PC-9 (cell line): ENCODE results near the gene DPP7. TPM values are rescaled to one million over a fixed set of nuclear protein-coding genes. Genes with fewer than 3 reads are reported as not detected.

Source experiments
- BruUV-seq: library from RNA; stranded (reverse); fragments of 400-500 nt; replicated peaks from 2 replicates; lab custom pipeline; 2021; lab: Mats Ljungman, UMichigan
- CTCF ChIA-PET: fragments of 300-600 bp; sonication (Branson Sonifier 250); formaldehyde crosslinking; loops from one replicate; lab custom pipeline; 2022; ENCODE audit warnings: antibody characterized with exemption; lab: Charles Lee
- POLR2A ChIA-PET: fragments of 300-600 bp; sonication (Branson Sonifier 250); formaldehyde crosslinking; loops from one replicate; lab custom pipeline; 2022; ENCODE audit warnings: antibody characterized with exemption; ENCODE audit not compliant: unreplicated experiment; lab: Charles Lee
- DNase-seq, 2 experiments: peaks; one replicate each; pipeline versions ENCODE4 v3.0.0 to v3.0.0-alpha.2; 2015 to 2022; ENCODE audit warnings: mixed read lengths in 1 of 2
- H2AFZ ChIP-seq: fragments of 200-600 bp; sonication (generic); 2 replicates; pipeline ENCODE4 v1.8.1; 2017; ENCODE audit warnings: antibody characterized with exemption
- H3F3A ChIP-seq: fragments of 200-600 bp; sonication (generic); 2 replicates; pipeline ENCODE4 v1.8.1; 2017; ENCODE audit warnings: antibody characterized with exemption, mild to moderate bottlenecking, low read depth; ENCODE audit not compliant: insufficient read depth
- H3K27ac ChIP-seq: fragments of 200-600 bp; sonication (generic); 2 replicates; pipeline ENCODE4 v1.6.1; 2016; ENCODE audit warnings: mixed run types
- H3K27me3 ChIP-seq: fragments of 200-600 bp; sonication (generic); 2 replicates; pipeline ENCODE4 v1.6.1; 2016; ENCODE audit warnings: low read depth, mixed run types; ENCODE audit not compliant: insufficient read depth
- H3K36me3 ChIP-seq: fragments of 200-600 bp; sonication (generic); 2 replicates; pipeline ENCODE4 v1.6.1; 2016; ENCODE audit warnings: low read depth, mixed run types
- H3K4me1 ChIP-seq: fragments of 200-600 bp; sonication (generic); replicated peaks from 2 replicates; pipeline ENCODE4 v1.6.1; 2016; ENCODE audit warnings: mixed run types; ENCODE audit not compliant: insufficient read depth
- H3K4me2 ChIP-seq: fragments of 200-600 bp; sonication (generic); 2 replicates; pipeline ENCODE4 v1.6.1; 2017; ENCODE audit warnings: mixed run types
- H3K4me3 ChIP-seq: fragments of 200-600 bp; sonication (generic); 2 replicates; pipeline ENCODE4 v1.6.1; 2016; ENCODE audit warnings: mixed run types
- H3K79me2 ChIP-seq: fragments of 200-600 bp; sonication (generic); 2 replicates; pipeline ENCODE4 v1.6.1; 2017; ENCODE audit warnings: low read depth, mixed run types
- H3K9me2 ChIP-seq: fragments of 200-600 bp; sonication (generic); 2 replicates; pipeline ENCODE4 v1.8.1; 2017; ENCODE audit warnings: mild to moderate bottlenecking; ENCODE audit not compliant: insufficient read depth
- H3K9me3 ChIP-seq: fragments of 200-600 bp; sonication (generic); 2 replicates; pipeline ENCODE4 v1.8.1; 2016; ENCODE audit warnings: low read depth; ENCODE audit not compliant: insufficient read depth
- H4K20me1 ChIP-seq: fragments of 200-600 bp; sonication (generic); 2 replicates; pipeline ENCODE4 v1.8.1; 2017; ENCODE audit not compliant: insufficient read depth
- EZH2 ChIP-seq: fragments of 200-600 bp; sonication (generic); IDR thresholded peaks from 2 replicates; pipeline ENCODE4 v1.8.0; 2017; ENCODE audit warnings: antibody characterized with exemption, low read depth
- intact Hi-C: fragments of 100-400 bp; cut with micrococcal nuclease; formaldehyde crosslinking; loops from one replicate; pipeline ENCODE4 v1.10.0; 2022; ENCODE audit not compliant: unreplicated experiment
- total RNA-seq: library from RNA; stranded (reverse); gene quantifications from 2 replicates; pipeline ENCODE4 v1.2.3, GENCODE V29; 2021
- TF ChIP-seq, protein P1 (sequence below): fragments of 200-600 bp; sonication (generic); conservative IDR thresholded peaks from 2 replicates; pipeline ENCODE4 v1.6.1; 2017; ENCODE audit warnings: mixed run types, antibody characterized with exemption, mild to moderate bottlenecking, moderate library complexity

DPP7 gene
- total RNA-seq, 1 experiment from 2014 or later: 104 TPM

DNA sequence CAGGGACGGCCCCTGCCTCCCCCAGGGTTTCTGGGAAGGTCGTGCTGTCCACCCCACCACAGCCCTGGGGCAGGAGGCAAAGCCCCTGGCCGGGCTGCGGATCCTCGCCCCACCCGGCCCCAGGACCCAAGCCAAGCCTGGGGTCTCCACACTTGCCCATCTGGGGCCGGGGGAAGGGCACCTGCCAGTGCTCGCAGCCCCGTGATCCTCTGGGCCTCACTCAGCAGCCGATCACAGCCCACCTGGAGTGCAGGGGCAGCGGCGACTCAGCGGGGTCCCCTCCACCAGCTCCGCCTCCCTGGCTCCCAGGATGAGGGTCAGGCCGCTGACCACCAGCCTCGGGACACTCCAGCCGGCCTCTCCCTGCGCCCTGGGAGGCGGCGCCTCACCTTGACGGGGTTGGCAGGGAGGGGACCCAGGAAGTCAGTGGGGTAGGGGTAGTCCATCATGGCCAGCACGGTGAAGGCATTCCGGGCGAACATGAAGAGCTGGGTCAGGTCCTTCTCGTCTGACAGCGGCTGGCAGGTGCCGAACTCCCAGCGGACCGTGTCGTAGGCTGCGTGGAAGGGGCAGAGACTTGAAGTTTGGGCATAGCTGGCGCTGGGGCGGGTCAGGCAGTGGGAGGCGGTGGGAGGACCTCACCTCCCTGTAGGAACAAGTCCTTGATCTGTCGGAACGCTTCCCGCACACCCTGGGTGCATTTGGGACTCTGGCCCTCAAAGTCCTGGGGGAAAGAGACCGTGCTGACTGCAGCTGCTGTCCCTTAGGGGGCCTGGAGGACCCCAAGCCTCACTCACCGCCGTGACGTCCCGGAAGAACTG is 1.8 kb downstream of the DPP7 start:
- H3K4me2 ChIP-seq: no peak overlapping the region
- CTCF ChIA-PET: no interaction called here

DNA sequence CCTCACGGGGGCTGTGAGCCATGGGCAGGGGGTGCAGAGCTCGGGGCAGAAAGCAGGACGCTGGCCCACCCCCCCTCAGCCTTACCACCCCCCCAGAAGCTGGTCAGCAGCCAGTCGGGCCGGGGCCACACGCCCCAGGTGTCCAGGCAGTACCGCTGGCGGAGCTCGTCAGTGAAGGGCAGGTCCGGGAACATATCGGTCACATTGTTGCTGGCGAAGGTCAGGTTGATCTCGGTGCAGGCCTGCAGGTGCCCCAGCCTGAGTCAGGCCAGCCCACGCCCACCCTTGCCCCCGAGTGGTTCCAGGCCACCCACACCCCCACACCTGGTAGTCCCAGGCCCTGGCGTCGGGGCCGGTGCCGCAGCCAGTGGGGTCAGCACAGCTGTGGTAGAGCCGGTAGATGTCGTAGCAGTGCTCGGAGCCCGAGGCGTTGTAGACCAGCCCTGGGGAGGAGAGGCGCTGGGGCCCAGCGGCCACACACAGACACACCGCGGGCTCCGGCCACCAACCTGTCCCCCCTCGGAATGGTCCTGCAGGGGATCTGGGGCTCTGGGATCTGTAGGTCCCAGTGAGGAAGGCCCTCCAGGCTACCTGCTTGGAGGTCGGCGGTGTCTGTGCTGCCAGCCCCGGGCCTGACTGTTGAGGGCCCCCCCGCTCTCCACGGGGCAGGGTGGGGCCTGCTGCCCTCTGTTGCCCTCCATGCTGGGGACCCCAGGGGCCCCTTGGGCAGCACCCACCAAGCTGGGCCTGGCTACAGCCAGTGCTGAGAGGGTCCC is 2.6 kb downstream of the DPP7 start:
- no TSS peak for BruUV-seq
- CTCF ChIA-PET: no interaction called here
- TF ChIP-seq, protein P1, sequence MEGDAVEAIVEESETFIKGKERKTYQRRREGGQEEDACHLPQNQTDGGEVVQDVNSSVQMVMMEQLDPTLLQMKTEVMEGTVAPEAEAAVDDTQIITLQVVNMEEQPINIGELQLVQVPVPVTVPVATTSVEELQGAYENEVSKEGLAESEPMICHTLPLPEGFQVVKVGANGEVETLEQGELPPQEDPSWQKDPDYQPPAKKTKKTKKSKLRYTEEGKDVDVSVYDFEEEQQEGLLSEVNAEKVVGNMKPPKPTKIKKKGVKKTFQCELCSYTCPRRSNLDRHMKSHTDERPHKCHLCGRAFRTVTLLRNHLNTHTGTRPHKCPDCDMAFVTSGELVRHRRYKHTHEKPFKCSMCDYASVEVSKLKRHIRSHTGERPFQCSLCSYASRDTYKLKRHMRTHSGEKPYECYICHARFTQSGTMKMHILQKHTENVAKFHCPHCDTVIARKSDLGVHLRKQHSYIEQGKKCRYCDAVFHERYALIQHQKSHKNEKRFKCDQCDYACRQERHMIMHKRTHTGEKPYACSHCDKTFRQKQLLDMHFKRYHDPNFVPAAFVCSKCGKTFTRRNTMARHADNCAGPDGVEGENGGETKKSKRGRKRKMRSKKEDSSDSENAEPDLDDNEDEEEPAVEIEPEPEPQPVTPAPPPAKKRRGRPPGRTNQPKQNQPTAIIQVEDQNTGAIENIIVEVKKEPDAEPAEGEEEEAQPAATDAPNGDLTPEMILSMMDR: no peak
- Histone ChIP-seq H3F3A (no peaks in the 10 kb centered on the region), H3K4me2 (no peak overlapping the region), H3K4me1 (peaks cover 6% of the 10 kb centered on the region), H2AFZ (no peak overlapping the region), H3K27ac (no peak overlapping the region), H3K27me3 (no peaks in the 10 kb centered on the region), H3K36me3 (no peaks in the 10 kb centered on the region), H3K9me2 (no peaks in the 10 kb centered on the region), H4K20me1 (no peaks in the 10 kb centered on the region), H3K79me2 (no peaks in the 10 kb centered on the region), H3K9me3 (no peaks in the 10 kb centered on the region), H3K4me3 (no peak overlapping the region)
- POLR2A ChIA-PET: no interaction called here
- no peak for DNase-seq
- intact Hi-C loops: no loop called here

More for the DNA sequence above, 1.8 kb downstream of the DPP7 start:
- Histone ChIP-seq H2AFZ (no peak overlapping the region), H3F3A (no peaks in the 10 kb centered on the region), H4K20me1 (no peaks in the 10 kb centered on the region), H3K79me2 (no peaks in the 10 kb centered on the region), H3K9me3 (no peaks in the 10 kb centered on the region), H3K36me3 (no peaks in the 10 kb centered on the region), H3K27me3 (no peaks in the 10 kb centered on the region), H3K9me2 (no peaks in the 10 kb centered on the region), H3K27ac (no peak overlapping the region), H3K4me3 (no peak overlapping the region), H3K4me1 (peaks cover 6% of the 10 kb centered on the region)
- intact Hi-C loops: no loop called here
- no peak for DNase-seq
- no TSS peak for BruUV-seq
- POLR2A ChIA-PET: no interaction called here
- TF ChIP-seq, protein P1: no peak
- no peak for TF ChIP-seq EZH2

DNA sequence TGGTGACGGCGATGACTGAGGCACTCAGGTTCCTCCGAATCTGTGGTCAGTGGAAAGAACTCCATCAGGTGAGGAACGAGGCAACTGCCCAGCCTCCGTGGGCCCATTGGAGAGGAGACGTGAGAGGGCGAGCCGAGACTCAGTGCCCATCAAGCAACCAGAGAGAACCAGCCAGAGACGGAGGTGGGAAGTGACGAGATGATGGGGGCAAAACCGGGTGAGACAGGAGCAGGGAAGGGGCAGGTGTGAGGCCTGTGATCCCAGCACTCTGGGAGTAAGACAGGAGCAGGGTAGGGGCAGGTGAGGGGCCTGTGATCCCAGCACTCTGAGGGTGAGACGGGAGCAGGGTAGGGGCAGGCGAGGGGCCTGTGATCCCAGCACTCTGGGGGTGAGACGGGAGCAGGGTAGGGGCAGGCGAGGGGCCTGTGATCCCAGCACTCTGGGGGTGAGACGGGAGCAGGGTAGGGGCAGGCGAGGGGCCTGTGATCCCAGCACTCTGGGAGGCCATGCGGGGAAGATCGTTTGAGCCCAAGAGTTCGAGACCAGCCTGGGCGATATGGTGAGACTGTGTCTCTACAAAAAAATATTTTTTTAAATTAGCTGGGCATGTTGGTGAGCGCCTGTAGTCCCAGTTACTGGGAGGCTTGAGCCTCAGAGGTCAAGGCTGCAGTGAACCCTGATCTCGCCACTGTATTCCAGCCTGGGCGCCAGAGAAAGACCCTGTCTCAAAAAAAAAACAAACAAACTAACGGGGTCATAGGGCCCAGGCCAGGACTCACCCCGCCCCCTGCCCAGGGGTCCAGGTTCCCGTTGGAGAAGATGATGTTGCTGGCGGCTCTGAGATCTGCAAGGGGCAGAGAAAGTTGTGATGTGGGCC is 3.4 kb downstream of the DPP7 start:
- H3K79me2 ChIP-seq: no peaks in the 10 kb centered on the region
- no peak overlapping the region for H3K4me3 ChIP-seq
- H3K27me3 ChIP-seq: no peaks in the 10 kb centered on the region
- no TSS peak for BruUV-seq
- ChIA-PET POLR2A (no interaction called here), CTCF (no interaction called here)
- no peaks in the 10 kb centered on the region for H3K9me2 ChIP-seq
- no peak overlapping the region for H2AFZ ChIP-seq
- H4K20me1 ChIP-seq: no peaks in the 10 kb centered on the region
- H3K9me3 ChIP-seq: no peaks in the 10 kb centered on the region
- DNase-seq: no peak
- H3K36me3 ChIP-seq: no peaks in the 10 kb centered on the region
- no peak overlapping the region for H3K27ac ChIP-seq
- H3K4me1 ChIP-seq: peaks cover 6% of the 10 kb centered on the region
- H3K4me2 ChIP-seq: no peak overlapping the region
- no peaks in the 10 kb centered on the region for H3F3A ChIP-seq
- TF ChIP-seq, protein P1: no peak
- TF ChIP-seq EZH2: no peak
- intact Hi-C loops: no loop called here
